ENCODE results near the gene SMPD1.

DNA sequence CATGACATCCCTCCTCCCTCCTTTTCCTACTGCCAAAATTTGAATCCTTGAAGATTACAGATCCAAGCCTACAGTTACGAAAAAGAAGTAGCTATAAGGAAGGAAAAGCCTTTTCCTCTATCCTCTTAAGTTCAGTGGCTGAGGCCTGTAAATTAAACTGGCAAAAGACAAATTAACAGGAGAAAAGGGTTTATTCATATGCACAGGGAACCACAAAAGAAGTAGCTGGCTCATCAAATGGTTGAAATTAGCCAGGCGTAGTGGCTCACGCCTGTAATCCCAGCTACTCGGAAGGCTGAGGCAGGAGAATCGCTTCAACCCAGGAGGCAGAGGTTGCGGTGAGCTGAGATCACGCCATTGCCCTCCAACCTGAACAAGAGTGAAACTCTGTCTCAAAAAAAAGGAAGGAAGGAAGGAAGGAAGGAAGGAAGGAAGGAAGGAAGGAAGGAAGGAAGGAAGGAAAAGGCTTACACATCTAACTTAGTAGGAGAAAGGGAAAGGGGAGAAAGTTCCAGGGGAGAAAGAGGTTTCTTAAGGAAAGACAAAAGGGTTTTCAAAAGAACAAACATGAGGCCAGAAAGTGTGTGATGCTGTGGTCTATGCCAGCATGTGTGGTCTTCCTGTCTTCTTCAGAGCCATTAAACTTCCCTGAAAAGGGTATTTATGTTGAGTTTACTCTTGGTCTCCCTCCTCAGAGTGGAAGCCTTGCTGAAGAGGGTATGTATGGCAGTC, 5.1 kb upstream of the SMPD1 start:
- TF ChIP-seq, protein P1, sequence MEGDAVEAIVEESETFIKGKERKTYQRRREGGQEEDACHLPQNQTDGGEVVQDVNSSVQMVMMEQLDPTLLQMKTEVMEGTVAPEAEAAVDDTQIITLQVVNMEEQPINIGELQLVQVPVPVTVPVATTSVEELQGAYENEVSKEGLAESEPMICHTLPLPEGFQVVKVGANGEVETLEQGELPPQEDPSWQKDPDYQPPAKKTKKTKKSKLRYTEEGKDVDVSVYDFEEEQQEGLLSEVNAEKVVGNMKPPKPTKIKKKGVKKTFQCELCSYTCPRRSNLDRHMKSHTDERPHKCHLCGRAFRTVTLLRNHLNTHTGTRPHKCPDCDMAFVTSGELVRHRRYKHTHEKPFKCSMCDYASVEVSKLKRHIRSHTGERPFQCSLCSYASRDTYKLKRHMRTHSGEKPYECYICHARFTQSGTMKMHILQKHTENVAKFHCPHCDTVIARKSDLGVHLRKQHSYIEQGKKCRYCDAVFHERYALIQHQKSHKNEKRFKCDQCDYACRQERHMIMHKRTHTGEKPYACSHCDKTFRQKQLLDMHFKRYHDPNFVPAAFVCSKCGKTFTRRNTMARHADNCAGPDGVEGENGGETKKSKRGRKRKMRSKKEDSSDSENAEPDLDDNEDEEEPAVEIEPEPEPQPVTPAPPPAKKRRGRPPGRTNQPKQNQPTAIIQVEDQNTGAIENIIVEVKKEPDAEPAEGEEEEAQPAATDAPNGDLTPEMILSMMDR (conservative IDR thresholded peaks at IDR 0.05; ENCODE audit: low read length): no peak
- TF ChIP-seq EZH2phosphoT487 (IDR thresholded peaks at IDR 0.05; ENCODE audit: borderline replicate concordance): no peak

Data from Loucy (cell line).